MM.1S (cell line): Measurements from ENCODE around the gene MSI2.

Experiments
- EZH2 ChIP-seq: fragments of 300-600 bp; sonication (generic); optimal IDR thresholded peaks from 2 replicates; pipeline ENCODE3; 2017; ENCODE audit warnings: low read depth, mild to moderate bottlenecking, antibody characterized with exemption, low read length, mixed read lengths
- EZH2phosphoT487 ChIP-seq: fragments of 300-600 bp; sonication (generic); IDR thresholded peaks from 2 replicates; pipeline ENCODE4 v1.6.1; 2018; ENCODE audit warnings: antibody characterized with exemption, low read length
- TF ChIP-seq, protein P1 (sequence below): fragments of 300-600 bp; sonication (generic); IDR thresholded peaks from 2 replicates; pipeline ENCODE4 v1.5.1; 2016; ENCODE audit warnings: antibody characterized with exemption, low read length, mixed read lengths

DNA sequence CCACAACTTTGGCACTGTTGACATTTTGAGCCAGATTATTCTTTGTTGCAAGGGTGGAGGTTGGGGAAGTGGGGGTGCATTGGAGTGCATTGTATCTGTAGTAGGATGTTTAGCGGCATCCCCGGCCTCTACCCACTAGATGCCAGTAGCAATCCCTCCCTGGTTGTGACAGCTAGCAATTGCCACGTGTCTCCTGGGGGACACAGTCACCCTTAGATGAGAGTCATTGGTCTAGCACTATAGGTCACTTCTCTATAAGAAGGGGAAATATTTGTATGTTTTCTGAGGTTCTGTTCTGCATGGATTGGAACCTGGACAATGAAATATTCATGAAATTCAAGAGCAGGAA lies 32.4 kb downstream of the MSI2 start:
- TF ChIP-seq, protein P1, sequence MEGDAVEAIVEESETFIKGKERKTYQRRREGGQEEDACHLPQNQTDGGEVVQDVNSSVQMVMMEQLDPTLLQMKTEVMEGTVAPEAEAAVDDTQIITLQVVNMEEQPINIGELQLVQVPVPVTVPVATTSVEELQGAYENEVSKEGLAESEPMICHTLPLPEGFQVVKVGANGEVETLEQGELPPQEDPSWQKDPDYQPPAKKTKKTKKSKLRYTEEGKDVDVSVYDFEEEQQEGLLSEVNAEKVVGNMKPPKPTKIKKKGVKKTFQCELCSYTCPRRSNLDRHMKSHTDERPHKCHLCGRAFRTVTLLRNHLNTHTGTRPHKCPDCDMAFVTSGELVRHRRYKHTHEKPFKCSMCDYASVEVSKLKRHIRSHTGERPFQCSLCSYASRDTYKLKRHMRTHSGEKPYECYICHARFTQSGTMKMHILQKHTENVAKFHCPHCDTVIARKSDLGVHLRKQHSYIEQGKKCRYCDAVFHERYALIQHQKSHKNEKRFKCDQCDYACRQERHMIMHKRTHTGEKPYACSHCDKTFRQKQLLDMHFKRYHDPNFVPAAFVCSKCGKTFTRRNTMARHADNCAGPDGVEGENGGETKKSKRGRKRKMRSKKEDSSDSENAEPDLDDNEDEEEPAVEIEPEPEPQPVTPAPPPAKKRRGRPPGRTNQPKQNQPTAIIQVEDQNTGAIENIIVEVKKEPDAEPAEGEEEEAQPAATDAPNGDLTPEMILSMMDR, result no peak
- TF ChIP-seq EZH2, result no peak
- TF ChIP-seq EZH2phosphoT487, result no peak
